AG08396 (cell line): ENCODE results near the gene MCM8.
A peak's percentile ranks its signal among the peaks of the same experiment; 100 is the strongest.

Experiments used
- DNase-seq: peaks from one replicate; pipeline ENCODE4 v3.0.0; 2012; ENCODE audit warnings: low spot score, mixed read lengths

The MCM8 gene

DNA sequence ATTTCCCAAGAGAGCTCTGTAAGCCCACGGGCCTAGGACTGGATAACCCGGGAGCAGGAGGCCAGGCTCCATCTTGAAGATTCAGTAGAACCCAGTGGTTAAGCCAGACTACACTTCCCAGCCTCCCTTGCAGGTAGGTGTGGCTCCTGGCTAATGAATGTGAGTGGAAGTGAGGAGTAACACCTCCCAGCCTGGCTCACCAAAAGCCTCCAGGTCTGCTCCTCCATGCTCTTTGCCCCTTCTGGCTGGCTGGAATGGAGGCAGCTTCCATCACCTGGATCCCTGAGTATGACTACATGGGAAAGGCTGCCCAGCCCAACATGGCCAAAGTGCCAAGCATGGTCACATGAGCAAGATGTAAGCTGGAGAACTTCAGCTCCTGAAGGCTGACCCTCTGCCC, 93.7 kb downstream of the MCM8 start:
- no peak for DNase-seq

DNA sequence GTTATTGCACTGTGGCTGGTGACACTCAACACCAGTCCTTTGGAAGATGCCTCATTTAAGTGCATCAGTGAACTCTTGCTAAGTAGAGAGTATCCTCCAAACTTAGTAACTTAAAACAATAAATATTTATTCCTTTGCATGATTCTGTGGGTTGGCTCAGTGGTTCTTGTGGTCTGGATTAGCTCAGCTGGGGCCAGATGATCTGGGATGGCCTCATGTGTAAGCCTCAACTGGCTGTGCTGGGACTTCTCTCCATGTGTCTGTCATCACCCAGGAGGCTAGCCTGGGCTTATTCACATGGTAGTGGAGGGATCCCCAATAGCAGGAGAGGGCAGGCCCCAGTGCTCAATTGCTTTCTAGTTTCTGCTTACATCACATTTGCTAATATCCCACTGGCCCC, 95.1 kb downstream of the MCM8 start:
- DNase-seq: peak; percentile 70

- no peak for DNase-seq
Measured at GRCh38 chr20:6046432-6046831, 96.0 kb downstream of the MCM8 start.

DNA sequence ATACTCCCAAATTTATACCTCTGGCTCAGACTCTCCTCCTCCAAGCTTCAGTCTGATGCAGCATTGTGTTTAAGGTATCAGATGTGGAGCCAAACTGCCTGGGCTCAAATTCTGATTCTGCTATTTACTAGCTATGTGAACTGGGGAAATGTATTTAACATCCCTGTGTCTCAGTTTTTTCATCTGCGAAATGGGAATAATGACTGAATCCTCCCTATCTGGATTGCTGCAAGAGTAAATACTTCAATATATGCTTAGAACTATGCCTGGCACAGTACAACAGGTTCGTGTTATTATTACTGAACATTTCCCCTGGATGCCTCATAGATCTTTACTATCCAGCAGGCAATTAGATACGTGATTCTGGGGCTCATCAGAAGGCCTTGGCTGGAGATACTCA, 97.9 kb downstream of the MCM8 start:
- no peak for DNase-seq
